Gastroesophageal sphincter (tissue), 3 donors: ENCODE measurements around the gene IL12B.

ENCODE experiments used
- EP300 ChIP-seq: sonication (generic); formaldehyde crosslinking; IDR thresholded peaks from one replicate; pipeline ENCODE4 v1.6.1; 2017; ENCODE audit warnings: antibody characterized with exemption, mild to moderate bottlenecking
- POLR2A ChIP-seq, 2 donors: fragments of 450-650 bp; IDR thresholded peaks; one replicate each; pipeline ENCODE4 v1.6.1; 2017; ENCODE audit warnings: antibody characterized with exemption in 2 of 2, mild to moderate bottlenecking in 2 of 2, moderate library complexity in 1 of 2
- POLR2AphosphoS5 ChIP-seq: sonication (generic); formaldehyde crosslinking; IDR thresholded peaks from one replicate; pipeline ENCODE4 v1.6.1; 2017; ENCODE audit warnings: antibody characterized with exemption
- TF ChIP-seq, protein P1 (sequence below), 4 experiments: fragments of 200-600 bp in 2 of 4; fragments of 450-650 bp in 2 of 4; sonication (generic) in 1 of 4; IDR thresholded peaks; one replicate each; pipeline ENCODE4 v1.5.1; 2017 to 2019; ENCODE audit warnings: antibody characterized with exemption in 4 of 4, mild to moderate bottlenecking in 2 of 4, moderate library complexity in 2 of 4

DNA sequence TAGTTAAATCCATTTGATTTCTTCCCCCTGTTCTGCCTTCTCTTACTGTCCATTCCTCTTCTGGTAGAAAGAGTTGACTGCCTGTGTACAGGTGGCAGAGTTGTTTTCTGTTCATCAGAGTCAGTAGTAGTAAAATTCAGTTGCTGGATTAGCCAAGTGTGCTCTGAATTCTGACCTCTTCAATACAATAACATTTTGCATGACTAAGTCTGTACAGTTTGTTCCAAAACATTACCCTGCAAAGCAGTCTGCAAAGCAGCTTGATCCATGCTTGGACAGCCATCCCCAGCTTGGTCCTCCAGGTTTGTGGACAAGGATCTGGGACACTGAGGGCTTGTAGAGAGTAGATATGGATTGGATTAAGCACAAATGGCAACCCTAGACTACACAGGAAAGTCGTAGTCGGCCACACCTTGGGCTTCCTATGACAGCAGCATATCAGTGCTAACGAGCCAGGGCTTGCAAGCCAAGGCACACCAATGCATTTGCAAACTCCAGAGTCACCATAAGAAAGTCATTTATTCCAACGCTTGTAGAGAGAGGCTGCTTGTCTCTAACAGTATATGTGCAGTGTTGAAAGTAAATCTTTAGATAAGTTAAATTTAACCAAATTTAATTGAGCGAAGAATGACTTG, 25.2 kb downstream of the IL12B start:
- TF ChIP-seq, protein P1, sequence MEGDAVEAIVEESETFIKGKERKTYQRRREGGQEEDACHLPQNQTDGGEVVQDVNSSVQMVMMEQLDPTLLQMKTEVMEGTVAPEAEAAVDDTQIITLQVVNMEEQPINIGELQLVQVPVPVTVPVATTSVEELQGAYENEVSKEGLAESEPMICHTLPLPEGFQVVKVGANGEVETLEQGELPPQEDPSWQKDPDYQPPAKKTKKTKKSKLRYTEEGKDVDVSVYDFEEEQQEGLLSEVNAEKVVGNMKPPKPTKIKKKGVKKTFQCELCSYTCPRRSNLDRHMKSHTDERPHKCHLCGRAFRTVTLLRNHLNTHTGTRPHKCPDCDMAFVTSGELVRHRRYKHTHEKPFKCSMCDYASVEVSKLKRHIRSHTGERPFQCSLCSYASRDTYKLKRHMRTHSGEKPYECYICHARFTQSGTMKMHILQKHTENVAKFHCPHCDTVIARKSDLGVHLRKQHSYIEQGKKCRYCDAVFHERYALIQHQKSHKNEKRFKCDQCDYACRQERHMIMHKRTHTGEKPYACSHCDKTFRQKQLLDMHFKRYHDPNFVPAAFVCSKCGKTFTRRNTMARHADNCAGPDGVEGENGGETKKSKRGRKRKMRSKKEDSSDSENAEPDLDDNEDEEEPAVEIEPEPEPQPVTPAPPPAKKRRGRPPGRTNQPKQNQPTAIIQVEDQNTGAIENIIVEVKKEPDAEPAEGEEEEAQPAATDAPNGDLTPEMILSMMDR (IDR thresholded peaks at IDR 0.05) = no peak
- no peak for TF ChIP-seq POLR2A (IDR thresholded peaks at IDR 0.05)
- TF ChIP-seq EP300 = no peak
- TF ChIP-seq POLR2AphosphoS5 = no peak
